GM12878 (cell line): Measurements from ENCODE around the gene AKAP12. TPM values are rescaled to one million over a fixed set of nuclear protein-coding genes. Genes with fewer than 3 reads are reported as not detected.

ENCODE experiments used
- BCL3 ChIP-seq: IDR thresholded peaks from 2 replicates; pipeline ENCODE4 v1.6.1; 2011; ENCODE audit warnings: borderline replicate concordance, low read depth, mild to moderate bottlenecking, moderate library complexity, low read length; ENCODE audit not compliant: insufficient read depth, poor library complexity, severe bottlenecking
- CBFB ChIP-seq: IDR thresholded peaks from 2 replicates; pipeline ENCODE4 v1.6.1; 2016; ENCODE audit warnings: antibody characterized with exemption, low read depth
- CREB1 ChIP-seq: IDR thresholded peaks from 2 replicates; pipeline ENCODE4 v1.6.1; 2012; ENCODE audit warnings: low read depth, mild to moderate bottlenecking, inconsistent platforms
- ELK1 ChIP-seq: IDR thresholded peaks from 2 replicates; pipeline ENCODE4 v1.6.1; 2012; ENCODE audit warnings: low read depth, low read length, improper control_type of control experiment
- EZH2 ChIP-seq: IDR thresholded peaks from 2 replicates; pipeline ENCODE4 v1.6.1; 2012; ENCODE audit warnings: low read depth, mild to moderate bottlenecking, control low read depth, inconsistent platforms, low read length, borderline replicate concordance; ENCODE audit not compliant: control insufficient read depth
- NFIC ChIP-seq: IDR thresholded peaks from 2 replicates; pipeline ENCODE4 v1.6.1; 2012; ENCODE audit warnings: low read depth, mild to moderate bottlenecking, inconsistent platforms, low read length, moderate library complexity
- NR2C2 ChIP-seq: IDR thresholded peaks from 2 replicates; pipeline ENCODE4 v1.6.1; 2011; ENCODE audit warnings: borderline replicate concordance, low read depth; ENCODE audit not compliant: control insufficient read depth, insufficient read length
- PKNOX1 ChIP-seq: fragments of 450-650 bp; IDR thresholded peaks from 2 replicates; pipeline ENCODE4 v1.6.1; 2016; ENCODE audit warnings: mild to moderate bottlenecking
- PML ChIP-seq: IDR thresholded peaks from 2 replicates; pipeline ENCODE4 v1.6.1; 2012; ENCODE audit warnings: low read length, inconsistent platforms
- SIN3A ChIP-seq: IDR thresholded peaks from 2 replicates; pipeline ENCODE4 v1.6.1; 2012; ENCODE audit warnings: low read depth, low read length, improper control_type of control experiment
- YBX1 ChIP-seq: fragments of 450-650 bp; IDR thresholded peaks from 2 replicates; pipeline ENCODE4 v1.6.1; 2016; ENCODE audit warnings: antibody characterized with exemption
- polyA plus RNA-seq, 11 experiments: library from polyadenylated mRNA; depleted of rRNA in 4 of 11; unstranded in 6 of 11; stranded (reverse) in 5 of 11; fragments of >200 nt; fragmentation: Nextera tagmentation in 4 of 11; fragmentation: Illumina TruSeq in 1 of 11; extraction: Ambion mirVana in 4 of 11; extraction: Trizol in 1 of 11; gene quantifications; 1 replicate in 1 of 11; 2 replicates in 10 of 11; pipeline versions ENCODE4 v1.2.1 to v1.2.3, GENCODE V29; 2011 to 2016; ENCODE audit warnings: inconsistent platforms in 2 of 11, missing spikeins in 2 of 11, low read depth in 1 of 11
- total RNA-seq, 4 experiments: library from RNA; depleted of rRNA in 3 of 4; stranded (reverse); fragments of >200 nt in 3 of 4; fragmentation: Illumina TruSeq in 1 of 4; extraction: Trizol in 1 of 4; gene quantifications; 2 replicates each; pipeline versions ENCODE4 v1.2.1 to v1.2.3, GENCODE V29; 2013 to 2021

Gene AKAP12
- total and polyA plus RNA-seq, 10 of the 15 experiments (the other 5 are each of a cell fraction or from before 2014, with no cell fraction given) = under 0.01 to 0.72 (median 0.06) TPM; not detected in 4

GRCh38 chr6:151390276-151390850, 150.6 kb downstream of the AKAP12 start (continued):
- TF ChIP-seq EZH2 = no peak
- no peak; the same call in 1 of the 2 replicates for TF ChIP-seq SIN3A
- peak; percentile 70 for TF ChIP-seq CBFB
- no peak for TF ChIP-seq NR2C2
- TF ChIP-seq NFIC = no peak
- peak; percentile 65 for TF ChIP-seq ELK1
- no peak for TF ChIP-seq YBX1
- TF ChIP-seq BCL3 = no peak
- 0 out of 2 replicates have a peak, but pooled peaks have one; percentile 15 for TF ChIP-seq CREB1
- TF ChIP-seq PKNOX1 = peak; percentile 36; the same call in 1 of the 2 replicates
- TF ChIP-seq PML = 0 out of 2 replicates have a peak, but pooled peaks have one; percentile 36
